Stimulated activated CD4-positive, alpha-beta T cell treated with anti-CD3 and anti-CD28 coated beads, Interleukin-15, amount 100 ng/mL, for 1 hour (primary cell): ENCODE measurements around the gene CLP1.
"Not testable (repeated sequence)": the region's sequence is repeated elsewhere in the genome, so short reads cannot be mapped to it uniquely, and the experiment has no call there.

Experiments
- DNase-seq, 2 donors: peaks; one replicate each; pipeline ENCODE4 v3.0.0-alpha.2; 2020; ENCODE audit warnings: low read depth in 1 of 2, low spot score in 1 of 2

CLP1 gene

DNA sequence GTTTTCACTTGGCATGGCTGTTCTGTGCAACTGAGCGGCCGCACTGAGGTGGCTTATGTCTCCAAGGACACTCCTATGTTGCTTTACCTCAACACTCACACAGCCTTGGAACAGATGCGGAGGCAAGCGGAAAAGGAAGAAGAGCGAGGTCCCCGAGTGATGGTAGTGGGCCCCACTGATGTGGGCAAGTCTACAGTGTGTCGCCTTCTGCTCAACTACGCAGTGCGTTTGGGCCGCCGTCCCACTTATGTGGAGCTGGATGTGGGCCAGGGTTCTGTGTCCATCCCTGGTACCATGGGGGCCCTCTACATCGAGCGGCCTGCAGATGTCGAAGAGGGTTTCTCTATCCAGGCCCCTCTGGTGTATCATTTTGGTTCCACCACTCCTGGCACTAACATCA lies 2.1 kb downstream of the CLP1 start:
- no peak for DNase-seq

DNA sequence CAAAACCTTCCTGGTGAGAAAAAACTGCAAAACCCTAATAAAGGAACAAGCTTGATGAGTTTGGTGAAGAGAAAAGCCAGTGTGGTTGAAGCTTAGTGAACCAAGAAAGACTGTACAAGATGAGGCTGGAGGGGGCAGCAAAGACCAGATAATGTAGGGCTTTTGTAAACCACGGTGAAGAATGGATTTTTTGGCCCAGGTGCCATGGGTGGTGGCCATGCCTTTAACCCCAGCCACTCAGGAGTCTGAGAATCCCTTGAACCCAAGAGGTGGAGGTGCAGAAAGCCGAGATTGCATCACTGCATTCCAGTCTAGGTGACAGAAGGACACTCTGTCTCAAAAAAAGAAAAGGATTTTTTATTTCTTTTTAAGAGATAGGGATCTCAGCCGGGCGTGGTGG lies 5.3 kb downstream of the CLP1 start:
- DNase-seq: no peak

DNA sequence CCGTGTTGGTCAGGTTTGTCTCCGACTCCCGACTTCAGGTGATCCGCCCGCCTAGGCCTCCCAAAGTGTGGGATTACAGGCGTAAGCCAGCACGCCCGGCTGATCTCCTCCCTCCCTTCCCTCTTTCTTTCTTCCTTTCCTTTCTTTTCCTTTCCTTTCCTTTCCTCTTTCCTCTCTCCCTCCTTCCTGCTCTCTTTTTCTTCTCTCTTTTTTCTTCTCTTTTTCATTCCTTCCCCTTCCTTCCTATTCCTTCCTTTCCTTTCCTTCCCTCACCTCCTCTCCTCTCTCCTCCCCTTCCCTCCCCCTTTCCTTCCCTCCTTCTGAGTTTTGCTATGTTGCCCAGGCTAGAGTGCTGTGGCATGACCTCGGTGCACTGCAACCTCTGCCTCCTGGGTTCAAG lies 6.4 kb downstream of the CLP1 start:
- no peak for DNase-seq

DNA sequence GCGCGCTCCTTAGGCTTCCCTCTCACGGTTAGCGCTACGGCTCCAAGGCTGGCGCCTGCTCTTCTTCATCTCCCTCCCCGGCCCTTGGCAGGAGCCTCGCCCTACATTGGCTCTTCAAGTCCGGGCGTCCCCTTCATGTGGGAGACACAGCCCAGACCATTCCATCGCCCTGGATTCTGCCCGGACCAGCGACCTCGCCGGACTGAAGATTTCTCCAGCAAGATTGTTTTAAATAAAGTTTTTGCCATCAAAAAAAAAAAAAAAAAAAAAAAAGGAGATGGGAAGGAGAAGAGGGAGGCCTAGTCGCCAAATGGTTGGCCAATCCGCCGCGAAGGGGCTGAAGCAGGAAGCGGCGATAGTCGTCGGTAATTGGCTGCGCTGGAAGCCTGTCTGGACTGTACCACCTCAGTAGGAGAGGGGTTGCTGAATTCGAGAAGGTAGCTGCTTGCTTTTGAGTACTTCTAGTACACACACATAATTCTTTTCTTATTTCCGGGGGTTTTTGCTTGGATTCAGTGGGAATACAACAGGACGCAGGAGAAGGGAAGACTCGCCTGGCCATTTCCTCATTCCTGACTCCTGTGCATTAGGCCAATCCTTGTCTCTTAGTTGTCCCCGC lies 9.7 kb downstream of the CLP1 start:
- DNase-seq: peak; percentile 74 to 86

DNA sequence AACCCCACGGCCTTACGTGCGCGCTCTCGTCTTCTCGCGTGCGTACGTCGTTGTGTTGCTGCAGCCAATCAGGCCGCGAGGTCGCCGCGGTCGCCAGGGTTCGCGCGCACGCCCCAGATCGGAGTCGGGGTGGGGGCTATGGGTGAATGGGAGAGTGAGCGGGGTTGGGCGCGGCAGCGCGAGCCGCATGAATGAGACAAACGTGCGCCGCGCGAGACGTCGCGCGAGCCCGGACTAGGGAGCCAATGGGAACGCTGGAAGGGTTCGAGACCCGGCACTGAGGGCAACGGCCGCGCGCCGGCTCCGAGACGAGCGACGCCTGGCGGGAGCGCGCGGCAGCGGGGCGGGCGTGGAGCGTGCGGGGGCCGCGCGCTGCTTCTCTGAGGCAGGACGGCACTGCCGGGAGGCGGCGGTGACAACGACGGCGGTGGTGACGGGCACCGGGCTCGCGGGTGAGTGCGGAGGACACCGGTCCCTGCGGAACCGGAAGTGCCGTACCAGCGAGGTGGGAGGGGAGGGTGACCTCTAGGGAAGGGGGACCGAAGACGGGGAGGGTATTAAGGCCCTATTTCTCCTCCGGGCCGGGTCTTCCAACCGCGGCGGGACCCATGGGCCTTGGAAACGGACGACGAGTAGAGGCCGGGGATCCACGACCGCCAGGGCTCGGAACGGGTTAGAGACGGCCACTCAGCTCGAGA lies 10.3 kb downstream of the CLP1 start, which contains the start of gene ZDHHC5:
Gene ZDHHC5 (plus strand): TSS at position 379 of the 698 bp plus-strand sequence. CDS start 4,977 bp downstream, outside the sequence.
- DNase-seq: peak; percentile 97 to 99

DNA sequence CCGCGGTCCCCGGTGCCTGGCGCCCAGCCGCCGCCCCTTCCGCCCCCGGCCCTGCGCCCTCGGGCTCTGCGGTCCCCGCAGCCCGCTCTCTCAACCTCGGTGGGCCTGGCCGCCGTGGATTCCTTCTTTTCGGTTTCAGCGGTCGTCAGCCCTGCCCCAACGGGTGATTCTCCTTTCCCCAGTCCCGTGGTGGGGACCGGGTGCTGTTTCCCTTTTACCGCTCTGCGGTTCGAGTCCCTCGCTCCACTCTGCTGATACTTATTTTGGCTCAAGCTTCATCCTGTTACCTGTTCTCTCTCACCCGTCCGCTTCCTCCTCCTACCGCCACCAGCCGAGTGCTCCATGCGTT lies 10.8 kb downstream of the CLP1 start:
- peak in 1 of 2 donors; percentile 13 for DNase-seq

DNA sequence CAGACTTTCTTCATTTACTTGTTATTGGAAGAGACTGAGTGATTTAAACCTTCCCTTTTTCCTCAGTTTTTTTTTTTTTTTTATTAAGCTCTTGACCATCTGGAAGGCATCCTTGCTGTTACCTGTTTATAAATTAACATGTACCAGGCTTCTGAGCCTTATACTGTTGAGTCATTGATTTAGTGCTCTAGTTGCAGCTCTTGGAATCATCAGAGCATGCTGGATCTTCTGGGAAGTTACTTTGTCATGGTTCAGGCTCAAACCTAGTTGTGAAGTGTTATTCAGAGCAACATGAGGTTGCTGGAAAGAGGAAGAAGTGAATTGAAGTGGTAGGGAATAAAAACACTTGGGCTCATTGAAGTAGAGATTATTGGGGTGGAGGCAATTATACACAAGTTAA lies 16.7 kb downstream of the CLP1 start:
- no peak for DNase-seq

DNA sequence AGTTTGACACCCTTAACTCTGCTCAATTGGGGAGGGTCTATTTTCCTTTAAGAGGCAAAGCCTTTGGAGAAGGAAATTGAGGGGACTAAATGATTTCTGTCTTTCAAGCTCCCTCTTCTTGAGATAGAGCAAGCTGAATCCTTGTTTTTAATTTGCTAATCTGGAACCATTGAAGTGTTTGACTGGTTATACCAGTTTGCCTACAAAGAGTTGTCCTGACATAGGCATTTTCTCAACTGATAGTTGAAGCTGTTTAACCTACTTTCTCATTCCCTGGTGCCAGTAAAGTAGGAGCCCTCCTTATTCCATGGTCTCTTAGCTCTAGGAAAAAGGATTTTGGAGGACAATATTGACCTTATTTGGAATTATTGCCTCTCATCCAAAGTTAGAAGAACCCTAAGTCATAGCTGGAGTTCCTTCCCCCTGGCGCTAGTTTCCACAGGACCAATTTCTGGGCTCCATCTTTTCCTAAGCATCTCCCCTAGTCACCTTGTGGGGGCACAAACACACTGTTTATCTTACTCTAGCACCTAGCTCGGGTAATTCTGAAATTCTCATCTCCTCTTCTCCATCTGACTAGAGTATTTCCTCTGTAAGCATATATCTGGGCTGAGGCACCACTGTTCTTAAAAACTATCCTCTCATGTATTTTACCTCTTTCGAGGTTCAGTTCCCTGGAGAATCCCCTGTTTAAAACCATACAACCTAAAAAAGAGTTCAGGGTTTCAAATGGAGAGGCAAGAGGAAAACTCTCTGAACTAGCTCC lies 17.8 kb downstream of the CLP1 start:
- DNase-seq: no peak

DNA sequence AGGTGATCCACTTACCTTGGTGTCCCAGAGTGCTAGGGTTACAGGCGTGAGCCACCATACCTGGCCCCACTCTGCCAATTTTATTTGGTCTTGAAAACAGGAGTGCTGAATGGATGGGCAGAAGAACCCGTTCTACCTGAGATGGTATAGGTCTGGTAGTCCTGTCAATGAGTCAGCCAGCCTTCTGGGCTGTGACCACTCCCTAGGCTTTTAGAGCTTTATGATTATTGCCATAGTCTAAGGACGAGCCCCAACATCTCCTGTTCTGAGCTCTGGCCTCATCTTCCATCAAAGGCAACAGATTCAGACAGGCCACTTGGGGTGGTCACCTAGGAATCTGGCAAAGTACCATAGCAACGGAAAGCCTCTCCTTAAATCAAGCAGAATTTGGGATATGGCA lies 21.8 kb downstream of the CLP1 start:
- no peak for DNase-seq

DNA sequence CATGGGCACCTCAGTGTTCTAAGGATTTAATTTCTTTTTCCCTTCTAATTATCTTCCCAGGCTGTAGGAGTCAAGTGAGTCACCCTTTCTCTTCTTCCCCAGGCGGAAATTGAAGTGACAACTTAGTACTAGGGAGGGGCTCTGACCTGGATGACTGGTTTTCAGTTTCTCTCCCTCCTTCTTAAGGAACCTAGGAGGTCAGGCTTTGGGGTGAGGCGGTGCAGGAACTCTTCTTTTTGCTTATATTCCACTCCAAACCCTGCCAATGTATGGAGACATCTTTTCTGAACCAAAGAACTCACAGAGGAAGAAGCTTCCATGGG lies 23.0 kb downstream of the CLP1 start:
- DNase-seq: no peak

DNA sequence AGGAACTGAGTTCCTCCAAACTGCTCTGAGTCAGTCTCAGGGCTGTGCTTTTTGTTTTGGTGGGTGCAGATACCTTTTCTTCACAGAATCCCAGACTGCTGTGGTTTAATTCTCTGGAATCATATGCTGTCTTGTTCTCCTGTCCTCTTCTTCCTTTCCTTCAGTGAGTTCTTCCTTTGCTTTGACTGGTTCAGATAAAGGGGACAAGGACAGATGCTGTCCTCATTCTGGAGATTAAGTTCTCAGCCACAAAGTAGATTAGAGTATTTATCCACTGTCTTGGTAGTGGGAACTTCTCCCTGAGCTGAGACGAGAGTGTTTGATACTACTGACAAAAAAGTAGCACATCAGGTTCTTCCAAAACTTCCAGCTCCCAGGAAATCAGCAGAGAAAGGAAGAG lies 23.6 kb downstream of the CLP1 start:
- no peak for DNase-seq

DNA sequence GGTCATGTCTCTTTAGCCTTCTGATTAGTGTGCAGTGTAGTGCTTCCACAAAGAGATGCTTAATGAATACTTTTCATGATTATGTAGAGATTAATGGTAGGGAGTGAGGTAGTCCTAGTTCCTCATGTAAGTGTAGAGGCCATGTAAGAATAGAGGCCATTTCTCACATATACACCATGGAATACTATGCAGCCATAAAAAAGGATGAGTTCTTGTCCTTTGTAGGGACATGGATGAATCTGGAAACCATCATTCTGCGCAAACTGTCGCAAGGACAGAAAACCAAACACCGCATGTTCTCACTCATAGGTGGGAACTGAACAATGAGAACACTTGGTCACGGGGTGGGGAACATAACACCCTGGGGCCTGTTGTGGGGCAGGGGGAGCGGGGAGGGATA lies 32.9 kb downstream of the CLP1 start:
- DNase-seq: not testable (repeated sequence)

DNA sequence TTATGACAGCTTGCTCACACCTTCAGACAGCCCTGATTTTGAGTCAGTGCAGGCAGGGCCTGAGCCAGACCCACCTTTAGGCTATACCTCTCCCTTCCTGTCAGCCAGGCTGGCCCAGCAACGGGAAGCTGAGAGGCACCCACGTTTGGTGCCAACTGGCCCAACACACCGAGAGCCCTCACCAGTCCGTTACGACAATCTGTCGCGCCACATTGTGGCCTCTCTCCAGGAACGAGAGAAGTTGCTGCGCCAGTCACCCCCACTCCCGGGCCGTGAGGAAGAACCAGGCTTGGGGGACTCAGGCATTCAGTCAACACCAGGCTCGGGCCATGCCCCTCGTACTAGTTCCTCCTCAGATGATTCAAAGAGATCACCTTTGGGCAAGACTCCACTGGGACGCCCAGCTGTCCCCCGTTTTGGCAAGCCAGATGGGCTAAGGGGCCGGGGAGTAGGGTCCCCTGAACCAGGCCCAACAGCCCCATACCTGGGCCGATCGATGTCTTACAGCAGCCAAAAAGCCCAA lies 41.3 kb downstream of the CLP1 start:
- no peak for DNase-seq

DNA sequence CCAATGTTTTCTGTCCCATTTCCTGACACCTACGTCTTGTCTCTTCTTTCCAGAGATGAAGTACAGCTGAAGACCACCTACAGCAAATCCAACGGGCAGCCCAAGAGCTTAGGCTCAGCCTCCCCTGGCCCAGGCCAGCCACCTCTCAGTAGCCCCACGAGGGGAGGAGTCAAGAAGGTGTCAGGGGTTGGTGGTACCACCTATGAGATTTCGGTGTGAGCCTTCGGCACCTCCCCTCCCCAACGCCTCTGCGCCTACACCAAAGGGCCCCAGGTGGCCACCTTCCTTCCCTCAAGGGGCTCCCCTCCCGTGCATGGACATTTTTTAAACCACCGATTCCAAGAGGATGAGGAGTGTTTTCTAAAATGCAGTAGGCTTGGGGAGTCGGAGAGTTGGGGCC lies 42.3 kb downstream of the CLP1 start:
- no peak for DNase-seq

DNA sequence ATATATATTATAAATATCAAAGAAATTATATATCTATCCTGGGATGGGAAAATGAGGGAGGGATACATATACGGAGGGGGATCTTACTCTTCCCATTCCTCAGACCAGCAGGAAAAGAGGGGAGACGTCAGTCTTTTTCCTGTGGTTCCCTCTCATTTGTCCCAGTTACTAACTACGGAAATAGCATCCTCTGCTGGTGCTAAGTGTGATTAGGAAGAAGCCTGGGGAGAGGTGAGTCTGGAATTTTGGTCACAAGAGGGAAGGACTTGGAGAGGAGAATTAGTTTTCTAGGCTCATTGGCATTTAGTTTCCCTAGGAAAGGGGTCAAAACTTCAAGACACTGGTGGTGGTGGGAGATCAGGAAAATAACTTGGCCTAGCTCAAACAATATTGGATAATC lies 42.9 kb downstream of the CLP1 start:
- DNase-seq: no peak

DNA sequence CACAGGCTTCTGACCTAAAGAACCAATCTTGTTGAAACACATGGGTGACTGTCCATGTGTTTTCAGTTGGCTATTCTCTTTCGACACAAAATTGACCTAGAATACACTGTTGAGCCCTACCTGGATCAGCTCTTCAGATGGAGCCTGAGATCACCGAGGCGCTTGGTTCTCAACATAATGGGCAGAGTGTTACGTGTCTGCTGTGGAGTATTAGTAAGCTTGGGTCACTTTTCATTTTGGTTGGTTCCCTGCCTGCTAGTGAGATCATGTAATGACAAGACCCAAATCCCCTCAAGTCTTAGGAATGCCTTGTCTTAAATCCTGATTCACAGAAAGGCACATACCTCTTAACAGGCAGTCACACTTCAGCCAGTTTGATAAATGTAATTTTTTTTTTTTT lies 45.8 kb downstream of the CLP1 start:
- DNase-seq: no peak

DNA sequence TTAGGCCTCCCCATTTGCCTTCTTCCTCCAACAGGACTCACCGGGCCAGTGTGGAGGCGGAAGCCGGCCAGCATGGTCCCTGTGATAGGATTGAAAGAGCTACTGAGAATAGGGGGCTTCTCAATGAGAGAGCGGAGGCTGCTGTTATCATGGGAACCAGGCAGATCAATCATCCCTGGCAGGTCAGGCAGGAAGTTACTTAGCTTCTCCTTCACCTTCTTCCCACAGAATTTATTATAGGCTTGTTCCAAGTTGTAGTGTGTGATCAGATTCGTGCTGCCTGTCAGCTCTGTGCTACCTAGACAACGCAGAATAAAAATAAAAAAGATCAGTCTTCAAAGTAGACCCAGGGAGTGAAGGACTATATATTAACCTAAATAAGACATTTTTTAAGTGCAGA lies 47.4 kb downstream of the CLP1 start:
- no peak for DNase-seq

DNA sequence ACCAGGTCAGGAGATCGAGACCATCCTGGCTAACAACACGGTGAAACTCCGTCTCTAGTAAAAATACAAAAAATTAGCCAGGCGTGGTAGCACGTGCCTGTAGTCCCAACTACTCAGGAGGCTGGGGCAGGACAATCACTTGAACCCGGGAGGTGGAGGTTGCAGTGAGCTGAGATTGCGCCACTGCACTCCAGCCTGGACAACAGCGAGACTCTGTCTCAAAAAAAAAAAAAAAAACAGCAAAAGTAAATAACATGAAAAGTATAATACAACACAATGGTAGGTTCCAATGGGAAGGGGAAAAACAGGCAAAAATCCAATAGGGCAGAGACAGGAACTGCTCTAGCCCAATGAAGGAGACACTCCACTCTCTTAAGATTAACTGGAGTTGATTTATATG lies 47.9 kb downstream of the CLP1 start:
- not testable (repeated sequence) for DNase-seq

DNA sequence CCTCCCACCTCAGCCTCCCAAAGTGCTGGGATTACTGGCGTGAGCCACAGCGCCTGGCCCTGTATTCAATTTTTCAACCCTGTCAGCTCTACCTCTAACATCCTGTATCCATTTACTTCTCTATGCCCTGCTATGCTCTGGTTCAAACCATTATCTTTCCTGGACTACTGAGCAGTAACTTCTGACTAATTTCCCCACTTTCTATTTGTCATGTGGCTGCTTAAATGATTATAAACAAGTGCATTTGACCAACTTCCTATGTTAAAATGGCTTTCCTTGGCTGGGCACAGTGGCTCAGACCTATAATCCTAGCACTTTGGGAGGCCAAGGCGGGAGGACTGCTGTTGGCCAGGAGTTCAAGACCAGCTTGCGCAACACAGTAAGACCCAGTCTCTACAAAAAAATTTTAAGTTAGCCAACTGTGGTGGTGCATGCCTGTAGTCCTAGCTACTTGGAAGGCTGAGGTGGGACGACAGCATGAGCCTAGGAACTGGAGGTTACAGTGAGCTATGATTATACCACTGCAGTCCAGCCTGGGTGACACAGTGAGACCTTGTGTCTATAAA lies 52.3 kb downstream of the CLP1 start:
- DNase-seq: no peak
